SK-MEL-5 (cell line): ENCODE results near the gene CACNA1D. TPM values are rescaled to one million over a fixed set of nuclear protein-coding genes. Genes with fewer than 3 reads are reported as not detected.
A peak's percentile ranks its signal among the peaks of the same experiment; 100 is the strongest.

Experiments
- DNase-seq: peaks from one replicate; pipeline ENCODE4 v3.0.0-alpha.2; 2016; ENCODE audit warnings: low read depth, low spot score
- in situ Hi-C: cut with HindIII; loops from 2 replicates; pipeline ENCODE4 v1.10.0; 2016; ENCODE audit warnings: low sequenced_read_pairs, high pct_unique_total_duplicates, low pct_unique_long_range_greater_than_20kb
- total RNA-seq: library from RNA; depleted of rRNA; stranded (reverse); fragments of >200 nt; shearing (Covaris generic); gene quantifications from 2 replicates; pipeline ENCODE4 v1.2.3, GENCODE V29; 2014

The CACNA1D gene
- total RNA-seq, 1 experiment from 2014 or later: 3.2 TPM

DNA sequence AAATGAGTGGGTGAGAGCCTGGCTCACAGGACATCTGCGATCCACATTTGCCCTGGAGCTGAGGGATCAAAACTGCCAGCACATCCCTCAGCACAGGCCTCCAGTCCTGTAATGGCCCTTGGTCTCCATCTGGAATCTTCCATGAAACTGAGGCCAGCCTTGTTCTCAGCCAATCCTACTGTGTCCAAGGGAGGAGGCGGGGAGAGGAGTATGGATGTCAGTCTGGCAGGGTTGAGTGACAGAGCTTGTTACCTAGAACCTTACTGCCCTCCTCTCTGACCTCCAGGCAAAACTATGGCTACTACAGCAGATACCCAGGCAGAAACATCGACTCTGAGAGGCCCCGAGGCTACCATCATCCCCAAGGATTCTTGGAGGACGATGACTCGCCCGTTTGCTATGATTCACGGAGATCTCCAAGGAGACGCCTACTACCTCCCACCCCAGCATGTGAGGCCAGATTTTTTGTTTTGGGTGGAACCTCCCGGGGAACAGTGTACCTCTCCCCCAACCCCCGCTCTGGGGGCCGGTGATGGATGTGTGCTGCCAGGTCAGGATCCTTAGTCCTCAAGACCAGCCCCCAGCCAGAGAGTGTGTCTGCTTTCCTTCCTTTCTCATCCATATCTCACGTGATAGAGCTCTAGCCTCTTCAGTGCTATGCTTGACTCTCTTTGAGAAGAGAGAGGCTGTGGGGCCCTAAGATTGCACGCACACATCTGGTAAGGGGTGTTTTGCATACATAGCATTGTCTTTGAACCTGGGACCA, 310.5 kb downstream of the CACNA1D start:
- in situ Hi-C loops: no loop called here
- DNase-seq: peak; percentile 23

- in situ Hi-C loops: no loop called here
- no peak for DNase-seq
Observed at GRCh38 chr3:53805463-53806159, 311.2 kb downstream of the CACNA1D start.

DNA sequence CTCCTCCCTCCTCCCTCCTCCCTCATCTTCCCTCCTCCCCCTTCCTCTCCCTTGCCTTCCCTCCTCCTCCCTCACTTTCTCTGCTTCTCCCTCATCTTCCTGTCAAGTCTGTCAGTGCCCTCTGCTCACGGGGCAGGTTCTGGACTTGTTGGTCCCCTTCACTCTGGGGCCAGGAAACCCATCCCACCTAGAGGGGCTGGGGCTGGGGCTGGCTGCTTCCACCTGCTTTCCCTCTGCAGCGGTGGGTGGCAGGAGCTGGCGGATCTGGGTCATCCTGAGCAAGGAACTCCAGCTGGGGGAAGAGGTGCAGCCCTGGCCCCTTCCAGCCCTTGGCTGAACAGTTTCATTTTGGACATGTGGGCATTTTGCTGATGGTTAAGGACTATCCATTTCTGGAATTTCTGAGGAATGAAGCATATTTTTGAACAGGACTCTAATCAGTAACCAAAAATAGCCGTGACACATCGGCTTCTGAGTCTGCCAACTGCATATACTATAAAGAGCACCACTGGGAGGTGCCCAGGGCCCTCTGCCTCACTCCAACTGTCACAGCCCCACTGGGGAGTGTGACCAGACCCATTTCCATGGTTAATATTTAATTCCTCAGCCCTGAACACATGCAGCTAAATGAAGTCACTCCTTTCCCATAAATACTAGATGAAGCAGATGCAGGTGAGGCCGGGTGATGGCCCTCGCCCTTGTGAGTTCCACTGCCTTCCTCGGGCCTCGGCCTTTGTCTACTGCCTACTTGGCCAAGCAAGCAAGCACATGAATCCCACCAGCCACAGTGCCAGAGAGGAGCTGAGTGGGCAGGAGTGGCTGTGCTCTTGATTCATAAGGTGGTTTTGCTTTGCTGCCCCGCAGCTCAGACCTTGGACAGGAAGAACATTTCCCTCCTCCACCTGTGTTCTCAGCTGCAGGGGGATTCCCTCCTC, 312.0 kb downstream of the CACNA1D start:
- in situ Hi-C loops: no loop called here
- DNase-seq: no peak

DNA sequence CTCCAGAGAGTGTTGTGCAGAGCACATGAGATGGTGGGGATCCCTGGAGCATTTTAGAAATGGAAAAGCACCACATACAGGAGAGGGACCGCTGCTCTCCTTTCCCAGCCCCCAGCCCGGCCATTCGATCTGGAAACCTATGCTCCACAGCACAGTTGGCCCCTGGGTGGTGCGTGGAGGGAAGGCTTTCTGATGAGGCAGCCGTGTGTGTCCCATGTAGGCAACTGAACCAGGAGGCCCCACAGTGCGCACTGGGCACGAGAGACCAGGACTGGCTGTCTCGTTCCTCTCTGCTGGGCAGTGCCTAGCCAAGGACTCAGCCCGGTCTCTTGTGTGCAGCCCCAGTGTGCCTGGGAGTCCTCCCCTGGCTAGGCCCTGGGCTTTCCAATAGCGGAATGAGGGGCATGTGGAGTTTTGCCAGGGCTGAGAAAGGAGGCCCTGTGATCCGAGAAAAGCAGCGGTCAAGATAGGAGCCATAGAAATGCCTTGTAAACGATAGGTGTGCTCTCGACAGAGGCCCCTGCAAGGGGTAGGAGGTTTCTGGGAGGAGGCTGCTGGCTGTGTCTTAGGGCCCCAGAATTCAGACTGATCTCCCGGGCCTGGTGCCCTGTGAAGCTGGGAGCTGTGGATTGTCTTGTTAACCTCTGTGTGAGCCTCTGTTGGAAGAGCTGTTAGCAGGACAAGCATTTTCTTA, 312.9 kb downstream of the CACNA1D start:
- DNase-seq: no peak
- in situ Hi-C loops: no loop called here

DNA sequence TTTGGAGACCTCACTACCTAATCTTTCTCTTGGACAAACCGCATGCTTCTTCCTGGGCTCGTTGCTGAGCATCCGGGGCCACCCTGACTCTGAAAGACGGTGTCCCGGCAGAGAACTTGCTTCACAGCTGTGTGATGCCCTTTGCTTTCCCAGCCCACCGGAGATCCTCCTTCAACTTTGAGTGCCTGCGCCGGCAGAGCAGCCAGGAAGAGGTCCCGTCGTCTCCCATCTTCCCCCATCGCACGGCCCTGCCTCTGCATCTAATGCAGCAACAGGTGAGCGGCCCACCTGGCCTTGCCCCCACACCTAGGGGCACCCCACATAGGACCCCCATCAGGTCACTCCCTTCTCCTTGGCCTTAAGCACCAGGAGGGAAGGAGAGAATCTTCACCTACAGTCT, 314.1 kb downstream of the CACNA1D start:
- in situ Hi-C loops: no loop called here
- no peak for DNase-seq

DNA sequence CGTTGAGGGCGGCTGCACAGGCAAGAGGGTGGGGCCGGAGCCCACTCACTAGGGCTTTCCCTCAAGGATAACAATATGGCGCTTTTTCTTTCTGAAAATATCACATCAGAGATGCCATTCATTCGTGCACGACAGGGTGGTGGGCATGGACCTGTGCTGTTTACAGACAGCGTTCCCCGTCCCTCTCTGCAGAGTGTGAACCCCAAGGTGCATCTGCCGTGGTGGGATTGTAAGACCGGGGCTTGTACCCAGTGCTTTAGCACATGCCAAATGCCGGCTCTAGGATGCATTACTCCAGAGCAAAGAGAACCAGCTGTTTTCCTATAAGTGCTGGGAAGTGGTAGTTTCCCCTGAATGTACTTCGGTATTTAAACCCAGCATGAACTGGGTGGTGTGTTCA, 314.9 kb downstream of the CACNA1D start:
- in situ Hi-C loops: no loop called here
- no peak for DNase-seq

DNA sequence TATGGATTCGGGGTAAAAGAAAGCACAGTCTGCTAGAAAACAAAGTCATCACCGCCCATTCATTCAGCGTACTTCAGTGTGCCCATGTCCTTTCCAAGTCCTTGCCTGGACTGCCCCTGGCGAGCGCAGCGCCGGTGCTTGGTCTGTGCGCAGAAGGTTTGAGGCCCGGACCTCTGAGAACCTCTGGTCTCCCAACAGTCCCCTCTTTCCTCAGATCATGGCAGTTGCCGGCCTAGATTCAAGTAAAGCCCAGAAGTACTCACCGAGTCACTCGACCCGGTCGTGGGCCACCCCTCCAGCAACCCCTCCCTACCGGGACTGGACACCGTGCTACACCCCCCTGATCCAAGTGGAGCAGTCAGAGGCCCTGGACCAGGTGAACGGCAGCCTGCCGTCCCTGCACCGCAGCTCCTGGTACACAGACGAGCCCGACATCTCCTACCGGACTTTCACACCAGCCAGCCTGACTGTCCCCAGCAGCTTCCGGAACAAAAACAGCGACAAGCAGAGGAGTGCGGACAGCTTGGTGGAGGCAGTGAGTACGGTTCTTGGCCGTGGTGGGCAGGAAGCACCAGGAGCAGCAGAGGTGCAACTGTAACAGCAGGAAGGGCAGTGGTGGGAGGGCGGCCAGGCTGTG, 315.5 kb downstream of the CACNA1D start:
- in situ Hi-C loops: no loop called here
- DNase-seq: no peak

GRCh38 chr3:53811143-53811927, 316.9 kb downstream of the CACNA1D start:
- DNase-seq: no peak
- in situ Hi-C loops: no loop called here

DNA sequence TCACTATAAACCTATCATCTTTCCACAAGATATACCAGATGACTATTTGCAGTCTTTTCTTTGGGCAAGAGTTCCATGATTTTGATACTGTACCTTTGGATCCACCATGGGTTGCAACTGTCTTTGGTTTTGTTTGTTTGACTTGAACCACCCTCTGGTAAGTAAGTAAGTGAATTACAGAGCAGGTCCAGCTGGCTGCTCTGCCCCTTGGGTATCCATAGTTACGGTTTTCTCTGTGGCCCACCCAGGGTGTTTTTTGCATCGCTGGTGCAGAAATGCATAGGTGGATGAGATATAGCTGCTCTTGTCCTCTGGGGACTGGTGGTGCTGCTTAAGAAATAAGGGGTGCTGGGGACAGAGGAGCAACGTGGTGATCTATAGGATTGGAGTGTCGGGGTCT, 318.0 kb downstream of the CACNA1D start:
- no peak for DNase-seq
- in situ Hi-C loops: no loop called here

- peak; percentile 17 for DNase-seq
Observed at GRCh38 chr3:53813229-53813628, 318.8 kb downstream of the CACNA1D start.

DNA sequence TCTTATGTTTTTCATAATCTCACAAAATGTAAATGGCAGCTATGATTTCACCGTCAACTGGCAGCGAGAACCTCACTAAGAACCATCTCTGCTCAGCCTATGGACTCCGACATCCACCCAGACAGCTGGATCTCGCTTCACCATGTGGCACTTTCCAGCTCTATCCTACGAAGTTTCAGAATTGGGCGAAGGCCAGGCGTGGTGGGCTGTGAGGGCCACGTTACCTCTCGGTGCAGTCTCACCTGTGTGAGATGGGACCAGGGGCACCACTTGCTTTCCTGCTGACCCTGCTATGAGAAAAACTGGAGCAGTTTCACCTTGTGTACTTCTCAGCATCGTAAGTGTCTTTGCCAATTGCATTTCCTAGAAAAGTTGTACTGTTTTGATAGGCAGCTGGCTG, 319.5 kb downstream of the CACNA1D start:
- no peak for DNase-seq
- in situ Hi-C loops: no loop called here

More at GRCh38 chr3:53813229-53813628, 318.8 kb downstream of the CACNA1D start:
- in situ Hi-C loops: no loop called here

- no peak for DNase-seq
- in situ Hi-C loops: no loop called here
Observed at GRCh38 chr3:53815067-53815466, 320.7 kb downstream of the CACNA1D start.

- in situ Hi-C loops: no loop called here
- DNase-seq: no peak
Observed at GRCh38 chr3:53815651-53816050, 321.2 kb downstream of the CACNA1D start.

GRCh38 chr3:53816425-53816824, 322.0 kb downstream of the CACNA1D start:
- in situ Hi-C loops: no loop called here
- no peak for DNase-seq

DNA sequence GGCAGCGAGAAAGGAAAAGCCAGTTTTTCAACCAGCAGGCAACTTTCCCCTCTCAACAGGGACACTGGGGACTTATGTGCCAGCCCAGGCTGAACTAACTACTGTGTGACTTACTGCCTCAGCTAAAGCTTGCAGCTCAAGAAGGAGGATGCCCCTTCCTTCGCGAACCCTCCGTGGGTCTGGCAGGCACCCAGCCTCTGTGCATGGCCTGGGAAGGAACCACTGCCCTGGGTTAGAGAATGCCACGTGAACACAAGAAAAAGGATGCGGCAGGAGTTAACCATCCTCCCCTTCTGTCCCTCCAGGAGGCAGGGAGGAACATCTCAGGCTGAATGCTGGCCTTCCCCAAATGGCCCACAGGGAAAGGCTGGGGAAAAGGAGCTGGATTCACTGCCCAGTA, 322.8 kb downstream of the CACNA1D start:
- in situ Hi-C loops: no loop called here
- DNase-seq: no peak

DNA sequence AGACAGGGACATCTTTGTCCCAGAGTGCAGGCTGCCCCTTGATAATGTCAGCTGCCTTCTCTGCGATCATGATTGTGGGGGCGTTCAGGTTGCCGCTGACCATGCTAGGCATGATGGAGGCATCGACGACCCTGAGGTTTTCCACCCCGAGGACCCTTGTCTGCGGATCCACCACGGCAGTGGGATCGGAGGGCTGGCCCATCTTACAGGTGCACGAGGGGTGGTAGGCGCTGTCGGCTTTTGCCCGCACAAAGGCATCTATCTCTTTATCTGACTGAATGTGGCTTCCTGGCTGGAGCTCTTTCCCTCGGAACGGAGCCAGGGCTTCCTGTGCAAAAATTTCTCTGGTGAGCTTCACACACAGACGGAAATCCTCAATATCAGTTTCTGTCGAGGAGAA, 323.4 kb downstream of the CACNA1D start:
- no peak for DNase-seq
- in situ Hi-C loops: no loop called here
